ENCODE data around the gene GMNN. TPM values are rescaled to one million over a fixed set of nuclear protein-coding genes. Genes with fewer than 3 reads are reported as not detected.

Gene GMNN
- polyA plus RNA-seq, 3 donors: 2.6 to 5.2 (median 2.9) TPM

- H3K27me3 Mint-ChIP-seq (ENCODE audit: low read depth in 3 of 3): peaks cover 0 to 2% (median 0%) of the 10 kb centered on the region in 3 donors
- no peaks in the 10 kb centered on the region for H3K27me3 ChIP-seq (ENCODE audit: control insufficient read depth in 2 of 2, insufficient read depth in 2 of 2, low read length in 2 of 2)
- no peak overlapping the region for H2AFZ ChIP-seq (ENCODE audit: insufficient read depth, low read depth, low read length, poor library complexity, severe bottlenecking)
- no peak overlapping the region for H3K27ac ChIP-seq (ENCODE audit: low read depth in 1 of 2, low read length in 2 of 2)
- H3K9me3 ChIP-seq (replicated peaks in 1 of 2; ENCODE audit: control insufficient read depth in 1 of 2, insufficient read depth in 1 of 2, low read length in 2 of 2): no peaks in the 10 kb centered on the region
- intact Hi-C loops (cut with micrococcal nuclease): loop anchor here (5.0 kb wide), 2 partner anchors 32 to 37 kb away; no protein-coding TSS in a partner anchor
- H3K4me2 ChIP-seq (replicated peaks; ENCODE audit: extremely low read depth, low read length, poor library complexity, severe bottlenecking): no peak overlapping the region
- peaks cover 15 to 23% of the 10 kb centered on the region in 2 donors for H3K4me1 ChIP-seq (ENCODE audit: control insufficient read depth in 1 of 2, insufficient read depth in 2 of 2, low read length in 2 of 2)
- H3K9me3 Mint-ChIP-seq: peaks cover 0 to under 1% (median 0%) of the 10 kb centered on the region in 7 donors
- no peak overlapping the region for H3K27ac Mint-ChIP-seq
- no peaks in the 10 kb centered on the region for H3K36me3 ChIP-seq (replicated peaks in 1 of 2; ENCODE audit: control insufficient read depth in 1 of 2, insufficient read depth in 2 of 2, low read length in 2 of 2)
- TF ChIP-seq CTCF (IDR thresholded peaks at IDR 0.05): no peak
- no peak overlapping the region for H3K4me3 Mint-ChIP-seq
- DNase-seq: no peak
- peaks cover 17% of the 10 kb centered on the region for H3K4me1 Mint-ChIP-seq
- no peak overlapping the region for H3K4me3 ChIP-seq (replicated peaks in 1 of 3; ENCODE audit: low read depth in 2 of 3, low read length in 3 of 3)
- H3K79me2 ChIP-seq (ENCODE audit: insufficient read depth, low read length): no peaks in the 10 kb centered on the region
- H3K9ac ChIP-seq (ENCODE audit: insufficient read depth, low read length, poor library complexity, severe bottlenecking): no peak overlapping the region
- H4K20me1 ChIP-seq (ENCODE audit: insufficient read depth, low read length): no peaks in the 10 kb centered on the region
- 100% methylated on average over 3 of the region's 3 CpGs for WGBS (ENCODE audit: insufficient coverage)
- H3K36me3 Mint-ChIP-seq: peaks cover 0 to 2% of the 10 kb centered on the region in 2 donors
These were observed 15.0 kb upstream of the GMNN start for GRCh38 chr6:24759718-24760117.

- Histone ChIP-seq H3K4me3 (replicated peaks in 1 of 3; ENCODE audit: low read depth in 2 of 3, low read length in 3 of 3) (no peak overlapping the region), H4K20me1 (ENCODE audit: insufficient read depth, low read length) (no peaks in the 10 kb centered on the region), H2AFZ (ENCODE audit: insufficient read depth, low read depth, low read length, poor library complexity, severe bottlenecking) (no peak overlapping the region), H3K4me2 (replicated peaks; ENCODE audit: extremely low read depth, low read length, poor library complexity, severe bottlenecking) (no peak overlapping the region), H3K79me2 (ENCODE audit: insufficient read depth, low read length) (no peaks in the 10 kb centered on the region), H3K27ac (ENCODE audit: low read depth in 1 of 2, low read length in 2 of 2) (no peak overlapping the region), H3K9ac (ENCODE audit: insufficient read depth, low read length, poor library complexity, severe bottlenecking) (no peak overlapping the region), H3K27me3 (ENCODE audit: control insufficient read depth in 2 of 2, insufficient read depth in 2 of 2, low read length in 2 of 2) (no peaks in the 10 kb centered on the region), H3K4me1 (ENCODE audit: control insufficient read depth in 1 of 2, insufficient read depth in 2 of 2, low read length in 2 of 2) (peaks cover 15 to 23% of the 10 kb centered on the region in 2 donors), H3K36me3 (replicated peaks in 1 of 2; ENCODE audit: control insufficient read depth in 1 of 2, insufficient read depth in 2 of 2, low read length in 2 of 2) (no peaks in the 10 kb centered on the region), H3K9me3 (replicated peaks in 1 of 2; ENCODE audit: control insufficient read depth in 1 of 2, insufficient read depth in 1 of 2, low read length in 2 of 2) (no peaks in the 10 kb centered on the region)
- H3K36me3 Mint-ChIP-seq: peaks cover 0 to 2% of the 10 kb centered on the region in 2 donors
- DNase-seq: no peak
- H3K27me3 Mint-ChIP-seq (ENCODE audit: low read depth in 3 of 3): peaks cover 0 to 2% (median 0%) of the 10 kb centered on the region in 3 donors
- no peak overlapping the region for H3K4me3 Mint-ChIP-seq
- no peak for TF ChIP-seq CTCF (IDR thresholded peaks at IDR 0.05)
- no peaks in the 10 kb centered on the region for H3K9me3 Mint-ChIP-seq
- H3K27ac Mint-ChIP-seq: no peak overlapping the region
- H3K4me1 Mint-ChIP-seq: peaks cover 17% of the 10 kb centered on the region
- intact Hi-C loops (cut with micrococcal nuclease): loop anchor here in 1 of 2 donors (5.0 kb wide), 1 partner anchor 33 kb away; no protein-coding TSS in a partner anchor
- no CpG with 5 or more reads among the region's 5 CpGs for WGBS (ENCODE audit: insufficient coverage)
These were observed 14.5 kb upstream of the GMNN start for GRCh38 chr6:24760210-24760609.

All from CD14-positive monocyte (primary cell).